ENCODE measurements around the gene PGAP3.
"Not testable (repeated sequence)": the region's sequence is repeated elsewhere in the genome, so short reads cannot be mapped to it uniquely, and the experiment has no call there.

Gene PGAP3

DNA sequence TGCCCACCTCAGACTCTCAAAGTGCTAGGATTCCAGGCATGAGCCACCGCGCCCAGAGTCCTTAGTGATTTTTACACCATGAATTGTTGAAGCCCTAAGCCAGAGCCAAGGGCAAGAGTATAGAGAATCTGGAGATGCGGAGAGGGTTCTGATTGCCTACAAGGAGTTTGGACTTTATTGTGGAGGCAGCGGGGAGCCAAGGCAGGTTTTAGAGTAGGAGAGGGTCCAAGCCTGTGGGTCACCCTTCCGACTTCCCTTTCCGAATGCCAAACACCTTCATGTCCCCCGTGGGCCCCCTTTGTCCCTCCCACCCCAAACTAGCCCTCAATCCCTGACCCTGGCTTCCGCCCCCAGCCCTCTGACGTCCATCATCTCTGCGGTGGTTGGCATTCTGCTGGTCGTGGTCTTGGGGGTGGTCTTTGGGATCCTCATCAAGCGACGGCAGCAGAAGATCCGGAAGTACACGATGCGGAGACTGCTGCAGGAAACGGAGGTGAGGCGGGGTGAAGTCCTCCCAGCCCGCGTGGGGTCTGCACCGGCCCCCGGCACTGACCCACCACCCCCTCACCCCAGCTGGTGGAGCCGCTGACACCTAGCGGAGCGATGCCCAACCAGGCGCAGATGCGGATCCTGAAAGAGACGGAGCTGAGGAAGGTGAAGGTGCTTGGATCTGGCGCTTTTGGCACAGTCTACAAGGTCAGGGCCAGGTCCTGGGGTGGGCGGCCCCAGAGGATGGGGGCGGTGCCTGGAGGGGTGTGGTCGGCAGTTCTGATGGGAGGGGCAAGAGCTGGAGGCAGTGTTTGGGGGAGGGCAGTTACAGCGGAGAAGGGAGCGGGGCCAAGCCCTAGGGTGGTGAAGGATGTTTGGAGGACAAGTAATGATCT lies 35.4 kb upstream of the PGAP3 start:
- Histone ChIP-seq H3K27me3 (ENCODE audit: control insufficient read depth, insufficient read depth, low read length) (no peaks in the 10 kb centered on the region), H3K4me1 (ENCODE audit: control insufficient read depth, insufficient read depth, low read length) (no peaks in the 10 kb centered on the region), H3K4me3 (ENCODE audit: low read length) (no peak overlapping the region), H3K36me3 (ENCODE audit: control insufficient read depth, insufficient read depth, low read length) (peaks cover 33% of the 10 kb centered on the region), H3K27ac (ENCODE audit: low read depth, low read length) (no peak overlapping the region), H3K9ac (ENCODE audit: low read length) (no peak overlapping the region)

GRCh38 chr17:39722104-39722503 lies 34.2 kb upstream of the PGAP3 start:
- H3K9ac ChIP-seq (ENCODE audit: low read length), result no peak overlapping the region
- H3K27ac ChIP-seq (ENCODE audit: low read depth, low read length), result no peak overlapping the region
- peaks cover 29% of the 10 kb centered on the region for H3K36me3 ChIP-seq (ENCODE audit: control insufficient read depth, insufficient read depth, low read length)
- no peaks in the 10 kb centered on the region for H3K4me1 ChIP-seq (ENCODE audit: control insufficient read depth, insufficient read depth, low read length)
- no peaks in the 10 kb centered on the region for H3K27me3 ChIP-seq (ENCODE audit: control insufficient read depth, insufficient read depth, low read length)
- H3K4me3 ChIP-seq (ENCODE audit: low read length), result no peak overlapping the region

DNA sequence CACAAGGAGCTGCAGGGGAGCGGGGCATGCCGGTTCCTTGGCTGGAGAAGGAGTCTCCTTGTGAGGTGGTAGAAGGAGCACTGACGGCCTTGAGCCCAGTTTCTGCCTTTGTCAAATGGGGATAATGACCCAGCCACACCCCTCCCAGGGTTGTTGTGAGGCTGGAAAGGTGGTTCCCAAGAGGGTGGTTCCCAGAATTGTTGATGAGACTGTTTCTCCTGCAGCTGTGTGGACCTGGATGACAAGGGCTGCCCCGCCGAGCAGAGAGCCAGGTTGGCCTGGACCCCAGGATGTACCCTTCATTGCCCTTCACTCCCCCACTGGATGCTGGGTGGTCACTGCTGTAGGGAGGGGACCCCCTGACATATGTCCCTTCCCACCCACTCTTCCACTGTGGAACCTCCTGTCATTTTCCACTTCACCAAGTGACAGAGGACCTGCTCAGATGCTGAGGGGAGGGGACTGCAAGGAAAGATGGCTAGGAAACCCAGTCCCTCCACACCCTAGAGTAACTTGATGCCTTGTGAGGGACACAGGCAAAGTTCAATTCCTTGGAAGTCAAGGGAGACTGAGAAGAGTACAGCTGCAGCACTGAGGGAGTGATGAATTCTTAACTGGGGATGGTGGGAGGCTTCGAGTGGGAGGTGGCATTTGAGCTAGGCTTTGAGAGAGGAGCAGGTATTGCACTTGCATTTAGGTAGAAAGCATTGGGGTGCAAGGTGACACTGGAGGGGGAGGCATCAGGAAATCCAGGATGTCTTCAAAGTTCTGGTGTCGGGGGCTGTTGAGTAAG lies 31.9 kb upstream of the PGAP3 start:
- Histone ChIP-seq H3K36me3 (ENCODE audit: control insufficient read depth, insufficient read depth, low read length) (peaks cover 30% of the 10 kb centered on the region), H3K4me3 (ENCODE audit: low read length) (no peak overlapping the region), H3K27ac (ENCODE audit: low read depth, low read length) (no peak overlapping the region), H3K27me3 (ENCODE audit: control insufficient read depth, insufficient read depth, low read length) (no peaks in the 10 kb centered on the region), H3K4me1 (ENCODE audit: control insufficient read depth, insufficient read depth, low read length) (no peaks in the 10 kb centered on the region), H3K9ac (ENCODE audit: low read length) (no peak overlapping the region)

GRCh38 chr17:39717660-39718059 lies 29.8 kb upstream of the PGAP3 start:
- Histone ChIP-seq H3K27ac (ENCODE audit: low read depth, low read length) (no peak overlapping the region), H3K4me3 (ENCODE audit: low read length) (no peak overlapping the region), H3K27me3 (ENCODE audit: control insufficient read depth, insufficient read depth, low read length) (no peaks in the 10 kb centered on the region), H3K36me3 (ENCODE audit: control insufficient read depth, insufficient read depth, low read length) (peaks cover 23% of the 10 kb centered on the region), H3K4me1 (ENCODE audit: control insufficient read depth, insufficient read depth, low read length) (no peaks in the 10 kb centered on the region), H3K9ac (ENCODE audit: low read length) (no peak overlapping the region)

GRCh38 chr17:39716879-39717536 lies 29.2 kb upstream of the PGAP3 start:
- Histone ChIP-seq H3K9ac (ENCODE audit: low read length) (no peak overlapping the region), H3K27ac (ENCODE audit: low read depth, low read length) (no peak overlapping the region), H3K36me3 (ENCODE audit: control insufficient read depth, insufficient read depth, low read length) (peaks cover 23% of the 10 kb centered on the region), H3K4me3 (ENCODE audit: low read length) (no peak overlapping the region), H3K27me3 (ENCODE audit: control insufficient read depth, insufficient read depth, low read length) (no peaks in the 10 kb centered on the region), H3K4me1 (ENCODE audit: control insufficient read depth, insufficient read depth, low read length) (no peaks in the 10 kb centered on the region)

DNA sequence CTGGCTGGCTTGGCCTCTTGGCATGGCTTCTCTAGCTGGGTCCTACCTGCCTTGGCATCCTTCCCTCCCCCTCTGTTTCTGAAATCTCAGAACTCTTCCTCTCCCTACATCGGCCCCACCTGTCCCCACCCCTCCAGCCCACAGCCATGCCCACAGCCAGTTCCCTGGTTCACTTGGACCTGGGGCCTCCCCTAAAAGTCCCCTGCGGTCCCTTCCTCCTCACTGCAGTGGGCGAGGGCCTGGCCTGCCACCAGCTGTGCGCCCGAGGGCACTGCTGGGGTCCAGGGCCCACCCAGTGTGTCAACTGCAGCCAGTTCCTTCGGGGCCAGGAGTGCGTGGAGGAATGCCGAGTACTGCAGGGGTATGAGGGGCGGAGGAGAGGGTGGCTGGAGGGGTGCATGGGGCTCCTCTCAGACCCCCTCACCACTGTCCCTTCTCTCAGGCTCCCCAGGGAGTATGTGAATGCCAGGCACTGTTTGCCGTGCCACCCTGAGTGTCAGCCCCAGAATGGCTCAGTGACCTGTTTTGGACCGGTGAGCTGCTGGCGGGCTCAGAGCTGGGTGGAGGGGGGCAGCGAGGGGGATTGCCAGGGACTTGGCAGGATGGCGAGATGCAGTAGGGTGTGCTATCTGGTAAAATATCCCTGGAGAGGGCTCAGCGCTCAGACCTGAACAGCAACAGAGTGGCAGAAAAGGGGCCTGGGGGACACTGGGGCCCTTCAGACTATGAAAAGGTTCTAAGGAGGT lies 28.4 kb upstream of the PGAP3 start:
- no peak overlapping the region for H3K4me3 ChIP-seq (ENCODE audit: low read length)
- no peak overlapping the region for H3K27ac ChIP-seq (ENCODE audit: low read depth, low read length)
- no peaks in the 10 kb centered on the region for H3K27me3 ChIP-seq (ENCODE audit: control insufficient read depth, insufficient read depth, low read length)
- peaks cover 27% of the 10 kb centered on the region for H3K36me3 ChIP-seq (ENCODE audit: control insufficient read depth, insufficient read depth, low read length)
- no peak overlapping the region for H3K9ac ChIP-seq (ENCODE audit: low read length)
- no peaks in the 10 kb centered on the region for H3K4me1 ChIP-seq (ENCODE audit: control insufficient read depth, insufficient read depth, low read length)

- H3K9ac ChIP-seq (ENCODE audit: low read length), result no peak overlapping the region
- no peak overlapping the region for H3K27ac ChIP-seq (ENCODE audit: low read depth, low read length)
- H3K4me3 ChIP-seq (ENCODE audit: low read length), result no peak overlapping the region
- H3K27me3 ChIP-seq (ENCODE audit: control insufficient read depth, insufficient read depth, low read length), result no peaks in the 10 kb centered on the region
- H3K4me1 ChIP-seq (ENCODE audit: control insufficient read depth, insufficient read depth, low read length), result no peaks in the 10 kb centered on the region
- peaks cover 25% of the 10 kb centered on the region for H3K36me3 ChIP-seq (ENCODE audit: control insufficient read depth, insufficient read depth, low read length)
Observed at GRCh38 chr17:39715375-39716072, 27.7 kb upstream of the PGAP3 start.

DNA sequence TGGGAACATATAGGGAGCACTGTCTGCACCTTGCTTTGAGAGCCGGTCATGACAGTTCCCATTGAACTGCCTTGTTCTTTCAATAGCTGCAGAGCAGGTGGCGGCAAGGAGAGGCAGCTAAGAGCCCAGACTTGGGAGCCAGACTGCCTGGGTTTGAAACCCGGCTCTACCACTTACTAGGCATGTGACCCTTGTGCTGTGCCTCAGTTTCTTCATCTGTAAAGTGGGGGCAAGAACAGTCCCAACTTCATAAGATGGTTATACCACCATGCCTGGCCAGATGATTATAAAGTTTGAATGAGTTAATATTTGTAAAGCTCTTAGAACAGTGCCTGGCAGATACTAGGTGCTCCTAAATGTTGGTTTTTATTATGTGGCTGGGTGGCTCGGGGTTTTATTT lies 26.4 kb upstream of the PGAP3 start:
- Histone ChIP-seq H3K4me3 (ENCODE audit: low read length) (no peak overlapping the region), H3K36me3 (ENCODE audit: control insufficient read depth, insufficient read depth, low read length) (peaks cover 26% of the 10 kb centered on the region), H3K9ac (ENCODE audit: low read length) (no peak overlapping the region), H3K27me3 (ENCODE audit: control insufficient read depth, insufficient read depth, low read length) (no peaks in the 10 kb centered on the region), H3K27ac (ENCODE audit: low read depth, low read length) (no peak overlapping the region), H3K4me1 (ENCODE audit: control insufficient read depth, insufficient read depth, low read length) (no peaks in the 10 kb centered on the region)

- Histone ChIP-seq H3K27me3 (ENCODE audit: control insufficient read depth, insufficient read depth, low read length) (no peaks in the 10 kb centered on the region), H3K27ac (ENCODE audit: low read depth, low read length) (no peak overlapping the region), H3K4me3 (ENCODE audit: low read length) (no peak overlapping the region), H3K36me3 (ENCODE audit: control insufficient read depth, insufficient read depth, low read length) (peaks cover 26% of the 10 kb centered on the region), H3K9ac (ENCODE audit: low read length) (no peak overlapping the region), H3K4me1 (ENCODE audit: control insufficient read depth, insufficient read depth, low read length) (no peaks in the 10 kb centered on the region)
Observed at GRCh38 chr17:39711851-39712250, 24.0 kb upstream of the PGAP3 start.

DNA sequence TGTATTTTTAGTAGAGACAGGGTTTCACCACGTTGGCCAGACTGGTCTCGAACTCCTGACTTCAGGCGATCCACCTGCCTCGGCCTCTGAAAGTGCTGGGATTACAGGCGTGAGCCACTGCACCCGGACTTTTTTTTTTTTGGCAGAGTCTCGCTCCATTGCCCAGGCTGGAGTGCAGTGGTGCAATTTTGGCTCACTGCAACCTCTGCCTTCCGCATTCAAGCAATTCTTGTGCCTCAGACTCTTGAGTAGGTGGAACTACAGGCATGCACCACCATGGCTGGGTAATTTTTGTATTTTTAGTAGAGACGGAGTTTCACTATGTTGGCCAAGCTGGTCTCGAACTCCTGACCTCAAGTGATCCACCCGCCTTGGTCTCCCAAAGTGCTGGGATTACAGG lies 23.2 kb upstream of the PGAP3 start:
- peaks cover 24% of the 10 kb centered on the region for H3K36me3 ChIP-seq (ENCODE audit: control insufficient read depth, insufficient read depth, low read length)
- not testable (repeated sequence) for H3K4me1 ChIP-seq (ENCODE audit: control insufficient read depth, insufficient read depth, low read length); H3K4me3 ChIP-seq (ENCODE audit: low read length); H3K9ac ChIP-seq (ENCODE audit: low read length); H3K27ac ChIP-seq (ENCODE audit: low read depth, low read length); H3K27me3 ChIP-seq (ENCODE audit: control insufficient read depth, insufficient read depth, low read length)

DNA sequence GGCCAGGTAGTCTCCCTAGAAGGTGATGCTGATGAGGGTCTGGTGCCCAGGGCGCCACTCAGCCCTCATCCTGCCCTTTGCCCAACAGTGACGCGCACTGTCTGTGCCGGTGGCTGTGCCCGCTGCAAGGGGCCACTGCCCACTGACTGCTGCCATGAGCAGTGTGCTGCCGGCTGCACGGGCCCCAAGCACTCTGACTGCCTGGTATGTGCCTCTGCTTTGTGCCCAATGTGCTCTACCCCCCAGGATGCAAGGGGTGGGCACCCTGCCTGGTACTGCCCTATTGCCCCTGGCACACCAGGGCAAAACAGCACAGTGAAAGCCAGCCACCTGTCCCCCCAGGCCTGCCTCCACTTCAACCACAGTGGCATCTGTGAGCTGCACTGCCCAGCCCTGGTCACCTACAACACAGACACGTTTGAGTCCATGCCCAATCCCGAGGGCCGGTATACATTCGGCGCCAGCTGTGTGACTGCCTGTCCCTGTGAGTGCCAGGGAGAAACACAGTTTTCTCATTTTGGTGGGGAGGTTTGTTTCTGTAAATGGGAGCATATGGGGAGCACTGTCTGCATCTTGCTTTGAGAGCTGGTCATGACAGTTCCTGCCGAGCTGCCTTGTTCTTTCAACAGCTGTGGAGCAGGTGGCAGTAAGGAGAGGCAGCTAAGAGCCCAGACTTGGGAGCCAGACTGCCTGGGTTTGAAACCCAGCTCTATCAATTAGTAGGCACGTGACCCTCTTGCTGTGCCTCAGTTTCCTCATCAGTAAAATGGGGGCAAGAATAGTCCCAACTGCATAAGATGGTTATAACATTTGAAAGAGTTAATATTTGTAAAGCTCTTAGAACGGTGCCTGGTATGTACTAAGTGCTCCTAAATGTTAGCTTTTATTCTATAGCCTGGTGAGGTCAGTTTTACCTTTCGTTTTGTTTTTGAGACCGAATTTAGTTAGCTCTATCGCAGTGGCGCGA lies 22.4 kb upstream of the PGAP3 start:
- Histone ChIP-seq H3K4me1 (ENCODE audit: control insufficient read depth, insufficient read depth, low read length) (no peaks in the 10 kb centered on the region), H3K27me3 (ENCODE audit: control insufficient read depth, insufficient read depth, low read length) (no peaks in the 10 kb centered on the region), H3K9ac (ENCODE audit: low read length) (no peak overlapping the region), H3K4me3 (ENCODE audit: low read length) (no peak overlapping the region), H3K36me3 (ENCODE audit: control insufficient read depth, insufficient read depth, low read length) (peaks cover 16% of the 10 kb centered on the region), H3K27ac (ENCODE audit: low read depth, low read length) (no peak overlapping the region)
